HUDEP-2 (cell line): Measurements from ENCODE around the gene MAPT.
A peak's percentile ranks its signal among the peaks of the same experiment; 100 is the strongest.
"Not testable (repeated sequence)": the region's sequence is repeated elsewhere in the genome, so short reads cannot be mapped to it uniquely, and the experiment has no call there.

Experiments
- DNase-seq, 76 experiments: peaks; one replicate each; lab custom pipeline; 2025; ENCODE audit not compliant: unreplicated experiment in 76 of 76; lab: John Stamatoyannopoulos, UW

Gene MAPT

DNA sequence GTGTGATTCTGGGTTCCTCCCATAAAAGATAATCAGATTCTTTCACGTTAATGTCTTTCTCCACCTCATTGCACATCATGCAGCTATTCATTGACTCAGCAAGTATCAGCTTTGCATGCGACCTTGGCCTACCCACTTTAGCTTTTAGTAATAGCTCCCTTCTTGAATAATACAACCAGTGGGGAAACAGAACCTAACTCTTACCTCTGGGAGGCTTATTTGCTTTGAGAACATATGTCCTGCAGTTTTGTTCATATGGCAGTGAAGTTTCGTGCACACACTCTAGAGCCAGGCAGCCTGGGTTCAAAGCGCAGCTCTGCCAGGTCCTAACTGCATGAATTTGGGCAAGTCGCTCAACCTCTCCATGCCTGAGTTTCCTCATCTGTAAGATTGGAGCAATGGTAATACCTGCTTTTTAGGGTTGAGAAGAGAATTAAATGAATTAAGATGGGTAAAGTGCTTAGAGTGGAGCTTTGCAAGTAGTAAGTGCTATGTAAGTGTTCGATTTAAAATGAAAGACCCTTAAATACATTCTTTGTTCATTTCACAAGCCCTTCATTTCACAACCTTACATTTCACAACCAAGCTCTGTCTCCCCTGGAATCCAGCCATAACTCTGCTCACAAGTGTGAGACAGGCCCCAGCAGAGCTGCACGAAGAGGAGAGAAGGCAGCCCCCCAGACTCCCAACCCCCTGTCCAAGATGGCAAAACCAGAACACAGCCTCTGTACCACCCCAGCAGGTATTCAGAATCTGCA is 29.3 kb downstream of the MAPT start:
- DNase-seq = no peak

DNA sequence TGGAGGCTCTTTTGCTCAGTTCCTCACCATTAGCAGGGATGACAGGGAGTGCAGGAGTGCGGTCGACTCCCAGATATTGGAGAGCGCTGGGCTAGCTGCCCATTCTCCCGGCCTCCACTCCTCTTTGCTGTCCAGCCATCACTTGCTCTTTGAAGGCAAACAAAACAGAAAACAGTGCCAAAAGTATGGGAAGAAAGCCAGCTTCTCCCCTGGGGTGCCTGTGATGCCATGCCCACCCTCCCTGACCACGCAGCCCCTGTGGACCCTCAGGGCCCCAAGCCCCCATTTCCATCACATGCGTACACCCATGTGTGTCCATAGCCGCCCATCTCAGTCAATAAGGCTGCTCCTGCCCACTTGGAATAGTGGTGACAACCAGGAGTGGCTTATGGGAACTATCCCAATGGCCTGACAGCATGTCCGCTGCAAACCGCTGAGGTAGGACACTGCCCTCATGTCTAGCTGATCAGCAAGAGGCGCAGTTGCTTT is 30.0 kb downstream of the MAPT start:
- no peak for DNase-seq

DNA sequence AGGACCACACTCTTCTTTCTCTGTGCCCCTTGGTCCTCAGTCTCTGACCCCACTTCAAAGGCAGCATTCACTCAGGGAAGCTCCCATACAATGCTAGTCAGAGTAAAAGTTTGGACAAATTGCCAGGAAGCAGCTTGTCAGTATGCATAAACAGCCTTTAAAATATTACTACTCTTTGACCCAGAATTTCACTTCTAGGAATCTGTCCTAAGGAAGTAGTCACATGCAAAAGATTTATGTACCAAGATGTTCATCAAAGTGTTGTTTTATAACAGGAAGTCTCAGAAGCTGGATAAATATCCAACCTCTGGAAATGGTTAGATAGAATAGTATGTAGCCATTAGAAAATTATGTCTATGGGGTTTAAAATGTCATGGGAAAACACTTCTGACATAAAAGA is 31.0 kb downstream of the MAPT start:
- DNase-seq = no peak

DNA sequence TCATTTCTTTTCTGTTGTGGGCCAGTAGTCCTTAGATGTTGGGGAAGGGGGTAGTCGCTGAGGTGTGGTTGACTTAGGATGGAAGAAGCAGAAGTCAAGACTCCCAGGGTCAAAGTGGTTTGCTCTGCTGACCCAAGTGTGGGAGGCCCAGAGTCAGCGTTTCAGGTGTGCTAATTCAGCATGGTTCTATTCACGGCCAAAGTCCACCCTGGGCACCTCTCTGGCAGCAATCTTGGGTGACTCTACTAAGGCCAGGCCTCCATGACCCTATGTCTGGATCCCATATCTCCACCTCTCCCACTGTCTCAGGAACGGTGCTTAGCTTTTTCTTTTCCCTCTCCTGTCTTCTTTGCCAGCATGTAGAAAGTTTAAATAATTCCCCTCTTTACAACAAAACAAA is 32.9 kb downstream of the MAPT start:
- no peak for DNase-seq

- DNase-seq = no peak
Measured at GRCh38 chr17:45929344-45929743, 35.0 kb downstream of the MAPT start.

DNA sequence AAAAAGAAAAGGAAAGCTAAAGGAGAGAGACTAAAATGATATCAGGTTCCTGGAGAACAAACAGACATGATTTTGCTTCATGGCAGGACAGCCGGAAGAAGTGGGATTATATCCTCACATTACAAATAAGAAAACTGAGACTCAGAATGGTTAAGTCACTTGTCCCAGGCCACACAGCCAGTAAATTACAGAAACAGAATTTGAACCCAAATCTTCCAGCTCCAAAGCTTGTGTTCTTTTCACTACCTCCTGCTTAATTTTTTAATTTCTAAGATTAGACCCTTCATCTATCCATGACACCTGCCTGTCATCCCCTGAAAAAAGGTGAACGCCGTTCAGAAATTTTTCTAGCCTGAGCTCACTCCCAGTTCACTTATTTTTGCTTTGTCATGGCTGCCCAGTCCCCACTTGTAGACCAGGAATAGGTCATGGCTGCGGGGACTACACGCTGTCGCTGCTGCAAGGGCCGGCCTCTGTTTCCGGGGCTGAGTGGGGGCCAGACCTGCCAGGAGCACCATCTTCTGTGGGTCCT is 36.1 kb downstream of the MAPT start:
- no peak for DNase-seq

GRCh38 chr17:45931677-45932076 is 37.3 kb downstream of the MAPT start:
- DNase-seq = no peak

- DNase-seq = no peak
Measured at GRCh38 chr17:45934044-45934979, 40.0 kb downstream of the MAPT start.

- no peak for DNase-seq
Measured at GRCh38 chr17:45935197-45935709, 40.9 kb downstream of the MAPT start.

DNA sequence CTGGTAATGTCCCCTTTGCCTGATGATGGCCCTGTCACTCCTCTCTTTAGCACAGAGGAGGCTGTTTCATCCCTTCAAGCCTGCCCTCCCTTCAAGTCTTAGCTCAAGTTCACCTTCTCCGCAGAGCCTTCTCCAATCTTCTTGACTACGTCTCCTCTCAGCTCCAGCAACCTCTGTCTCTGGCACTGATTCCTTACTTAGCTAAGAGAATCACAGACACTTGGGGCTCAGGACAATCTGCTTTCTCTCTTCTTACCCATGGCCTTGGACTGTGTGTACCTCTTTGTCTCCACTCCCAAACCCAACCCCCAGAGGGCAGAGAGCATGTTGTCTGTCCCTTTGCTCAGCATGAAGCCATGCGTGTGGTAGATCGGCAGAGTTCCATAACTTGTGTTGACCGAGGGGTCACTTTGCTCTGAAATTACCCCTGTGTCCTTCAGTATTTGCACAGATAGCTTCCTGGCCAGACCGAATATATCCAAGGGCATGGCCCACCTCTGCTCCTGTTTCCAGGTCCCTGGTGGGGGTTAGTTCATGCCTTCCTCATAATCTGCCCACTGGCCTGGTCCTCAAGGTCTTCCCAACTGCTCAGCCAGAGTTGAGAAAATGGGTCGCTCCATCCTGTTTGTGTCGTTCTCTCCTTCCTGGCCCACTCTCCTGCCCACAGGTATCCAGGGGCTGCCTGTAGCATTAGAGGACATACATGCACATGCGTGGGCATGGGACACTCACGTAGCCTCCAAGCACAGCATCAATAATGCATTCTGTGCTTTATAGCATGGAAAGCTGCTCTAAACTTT is 41.6 kb downstream of the MAPT start:
- DNase-seq = no peak

- DNase-seq = no peak
Measured at GRCh38 chr17:45936610-45937009, 42.3 kb downstream of the MAPT start.

GRCh38 chr17:45937186-45937585 is 42.8 kb downstream of the MAPT start:
- DNase-seq = not testable (repeated sequence)

DNA sequence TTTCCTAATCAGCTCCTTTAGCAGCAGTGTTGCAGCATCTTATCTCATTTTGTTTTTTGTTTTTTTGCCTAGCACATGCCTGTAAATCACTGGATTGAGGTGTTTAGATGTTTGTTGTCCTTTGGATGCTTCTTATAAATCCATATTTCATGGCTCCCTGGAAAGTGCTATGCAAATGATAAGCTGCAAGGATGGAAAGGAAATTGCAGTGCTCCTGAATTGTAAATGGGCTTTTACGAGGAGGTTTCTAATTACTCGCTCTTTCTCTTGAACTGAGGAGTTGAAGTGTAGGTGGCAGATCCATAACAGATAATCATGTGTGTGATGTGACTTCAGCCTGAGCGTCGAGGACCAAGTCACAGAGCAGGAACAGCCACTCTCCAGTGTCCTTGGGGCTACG is 45.0 kb downstream of the MAPT start:
- no peak for DNase-seq

- no peak for DNase-seq
Measured at GRCh38 chr17:45940293-45940692, 45.9 kb downstream of the MAPT start.

DNA sequence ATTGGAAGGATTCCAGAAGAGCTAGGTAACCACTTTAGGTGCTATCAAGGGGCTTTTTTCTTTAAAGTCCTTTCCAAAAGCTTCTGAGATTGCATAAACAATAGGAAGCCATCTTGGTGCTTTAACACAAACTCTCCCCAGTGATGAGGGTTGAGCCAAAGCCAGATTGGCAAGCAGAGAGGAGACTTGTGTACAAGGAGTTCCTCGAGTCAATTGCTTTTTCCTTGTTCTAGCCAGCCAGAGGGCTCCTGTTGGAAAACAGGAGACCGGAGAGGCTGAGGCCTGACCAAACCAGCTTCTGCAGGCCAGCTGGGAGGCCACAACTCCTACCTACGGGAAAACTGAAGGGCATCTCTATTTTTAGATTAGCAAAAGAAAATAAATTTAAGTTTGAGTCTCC is 46.5 kb downstream of the MAPT start:
- no peak for DNase-seq

DNA sequence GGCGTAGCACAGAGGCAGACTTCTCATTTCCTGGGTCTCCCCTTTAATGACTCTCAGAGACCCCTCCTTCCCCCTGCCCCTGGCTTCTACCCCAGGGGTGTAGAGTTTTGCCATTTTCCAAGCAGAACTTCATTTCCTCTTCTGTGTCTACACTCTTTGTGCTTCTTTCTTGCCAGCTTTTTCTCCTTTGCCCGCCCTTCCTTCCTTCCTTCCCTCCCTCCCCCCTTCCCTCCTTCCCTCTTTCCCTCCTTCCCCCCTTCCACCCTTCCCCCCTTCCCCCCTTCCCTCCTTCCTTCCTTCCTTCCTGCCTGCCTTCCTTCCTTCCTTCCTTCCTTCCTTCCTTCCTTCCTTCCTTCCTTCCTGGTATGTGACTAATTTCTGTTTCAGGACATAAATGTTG is 47.0 kb downstream of the MAPT start:
- no peak for DNase-seq

GRCh38 chr17:45942284-45942683 is 47.9 kb downstream of the MAPT start:
- peak in 22 of 76 experiments; percentile 1 to 51 (median 17) for DNase-seq

DNA sequence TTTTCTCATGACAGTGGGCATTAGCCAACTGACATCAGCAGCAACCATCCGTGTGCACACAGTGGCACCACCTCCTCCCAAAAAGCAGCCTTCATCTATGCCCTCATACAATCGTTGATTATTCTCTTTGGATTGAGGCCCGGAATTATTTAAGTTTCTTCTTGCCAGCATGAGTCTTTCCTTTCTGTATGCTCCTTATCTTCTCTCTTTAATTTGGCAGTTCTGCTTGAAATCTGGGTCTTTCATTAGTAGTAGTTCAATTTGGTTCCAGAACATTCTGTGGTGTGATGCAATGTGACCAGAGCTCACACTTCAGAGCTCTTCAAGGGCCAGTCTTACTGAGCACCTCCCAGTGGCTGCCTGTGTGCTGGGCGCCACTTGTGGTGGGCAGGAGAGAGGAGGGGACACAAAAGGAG is 52.5 kb downstream of the MAPT start:
- DNase-seq = no peak

GRCh38 chr17:45948498-45948880 is 54.1 kb downstream of the MAPT start:
- no peak for DNase-seq

DNA sequence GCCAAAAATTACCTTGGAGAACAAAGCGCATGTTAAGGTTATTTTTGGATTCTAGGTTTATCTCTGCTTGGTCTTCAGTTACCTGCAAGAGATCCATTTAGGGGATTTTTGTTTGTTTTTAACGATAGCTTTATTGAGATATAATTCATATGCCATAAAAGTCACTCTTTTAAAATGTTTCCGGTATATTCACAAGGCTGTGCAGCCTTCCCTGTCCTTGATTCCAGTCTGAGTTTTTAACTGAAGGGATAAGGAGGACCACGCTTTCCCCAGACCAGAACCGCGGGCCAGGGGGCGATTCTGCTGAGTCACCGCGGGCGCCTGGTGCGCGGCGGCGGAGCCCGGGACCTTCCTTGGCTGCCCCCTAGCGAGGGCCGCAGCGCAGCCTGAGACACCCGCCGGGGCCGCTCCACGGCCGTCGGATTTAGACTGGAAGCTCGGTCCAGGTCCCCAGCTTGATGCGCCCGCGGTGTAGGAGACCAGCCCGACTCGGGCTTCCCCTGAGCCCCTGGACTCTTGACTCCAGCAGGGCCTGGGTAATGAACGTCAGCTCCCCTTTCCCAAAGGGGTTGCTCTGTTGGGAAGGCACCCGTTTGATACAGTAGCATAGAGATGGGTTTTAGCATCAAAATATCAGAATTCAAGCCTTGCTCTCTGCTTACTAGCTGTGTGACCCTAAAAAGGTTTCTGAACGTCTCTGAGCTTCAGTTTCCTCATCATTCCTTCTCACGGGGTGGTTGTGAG is 54.7 kb downstream of the MAPT start:
- peak in 55 of 76 experiments; percentile 8 to 69 (median 41) for DNase-seq
